H1 (cell line): ENCODE data around the gene PPP2R1A. TPM values are rescaled to one million over a fixed set of nuclear protein-coding genes. Genes with fewer than 3 reads are reported as not detected.

Experiments
- CTCF ChIA-PET: fragments of 300-600 bp; sonication (Branson Sonifier 250); formaldehyde crosslinking; loops from one replicate; lab custom pipeline; 2021; ENCODE audit not compliant: partially characterized antibody; lab: Charles Lee
- POLR2A ChIA-PET: fragments of 300-600 bp; sonication (Branson Sonifier 250); formaldehyde crosslinking; loops from one replicate; lab custom pipeline; 2021; ENCODE audit warnings: inconsistent platforms; ENCODE audit not compliant: partially characterized antibody; lab: Charles Lee
- DNase-seq, 2 experiments: peaks; one replicate each; pipeline versions ENCODE4 v3.0.0 to v3.0.0-alpha.2; 2010 to 2022; ENCODE audit warnings: low spot score in 2 of 2, low read depth in 1 of 2, mixed read lengths in 1 of 2
- FAIRE-seq: peaks from 2 replicates; lab custom pipeline; 2011; peaks lifted over from hg19 to GRCh38; lab: Jason Lieb, UNC
- H2AFZ ChIP-seq: 2 replicates; pipeline ENCODE4 v1.8.1; 2012; ENCODE audit warnings: low read length, inconsistent platforms
- H2AK5ac ChIP-seq: 2 replicates; pipeline ENCODE4 v1.6.1; 2013; ENCODE audit warnings: low read depth, low read length
- H2BK120ac ChIP-seq: replicated peaks from 2 replicates; pipeline ENCODE3; 2013; ENCODE audit warnings: low read depth, low read length, inconsistent platforms
- H2BK12ac ChIP-seq: 2 replicates; pipeline ENCODE4 v1.6.1; 2013; ENCODE audit warnings: low read depth, low read length
- H2BK15ac ChIP-seq: 2 replicates; pipeline ENCODE4 v1.6.1; 2013; ENCODE audit warnings: low read length
- H2BK20ac ChIP-seq: 2 replicates; pipeline ENCODE4 v1.6.1; 2013; ENCODE audit warnings: low read length
- H2BK5ac ChIP-seq: 2 replicates; pipeline ENCODE4 v1.6.1; 2013; ENCODE audit warnings: low read depth, low read length
- H3K14ac ChIP-seq: 2 replicates; pipeline ENCODE4 v1.6.1; 2013; ENCODE audit warnings: inconsistent platforms; ENCODE audit not compliant: insufficient read length
- H3K18ac ChIP-seq: 2 replicates; pipeline ENCODE4 v1.6.1; 2013; ENCODE audit warnings: low read length; ENCODE audit errors: extremely low read depth
- H3K23ac ChIP-seq: 2 replicates; pipeline ENCODE4 v1.6.1; 2013; ENCODE audit warnings: inconsistent platforms; ENCODE audit not compliant: insufficient read length
- H3K23me2 ChIP-seq: 2 replicates; pipeline ENCODE4 v1.6.1; 2013; ENCODE audit warnings: low read depth, low read length
- H3K27ac ChIP-seq: 2 replicates; pipeline ENCODE4 v1.6.1; 2011; ENCODE audit warnings: low read depth, low read length, inconsistent platforms
- H3K27me3 ChIP-seq, 4 experiments: replicated peaks in 1 of 4; 1 replicate in 1 of 4; 2 replicates in 3 of 4; pipeline versions ENCODE4 v1.6.1 to v1.8.1; 2011 to 2013; ENCODE audit warnings: low read length in 3 of 4, mild to moderate bottlenecking in 3 of 4, inconsistent platforms in 2 of 4, mixed read lengths in 2 of 4, moderate library complexity in 1 of 4; ENCODE audit not compliant: control insufficient read depth in 3 of 4, insufficient read depth in 3 of 4; ENCODE audit errors: extremely low read depth in 1 of 4
- H3K36me3 ChIP-seq, 4 experiments: 2 replicates each; pipeline versions ENCODE4 v1.6.1 to v1.8.1; 2011 to 2013; ENCODE audit warnings: mild to moderate bottlenecking in 4 of 4, low read length in 3 of 4, moderate library complexity in 2 of 4, control low read depth in 1 of 4, inconsistent platforms in 1 of 4; ENCODE audit not compliant: insufficient read depth in 4 of 4, control insufficient read depth in 2 of 4
- H3K4ac ChIP-seq: replicated peaks from 2 replicates; pipeline ENCODE3; 2013; ENCODE audit warnings: low read length, low read depth, mixed read lengths, inconsistent platforms; ENCODE audit not compliant: insufficient read length
- H3K4me1 ChIP-seq, 4 experiments: replicated peaks in 1 of 4; 1 replicate in 1 of 4; 2 replicates in 3 of 4; pipeline versions ENCODE4 v1.6.1 to v1.8.1; 2011 to 2013; ENCODE audit warnings: low read length in 3 of 4, inconsistent platforms in 2 of 4, mixed read lengths in 1 of 4; ENCODE audit not compliant: insufficient read depth in 4 of 4, control insufficient read depth in 3 of 4
- H3K4me2 ChIP-seq, 2 experiments: 2 replicates each; pipeline versions ENCODE4 v1.6.1 to v1.8.1; 2011 to 2013; ENCODE audit warnings: low read depth in 2 of 2, low read length in 2 of 2, control low read depth in 1 of 2, inconsistent platforms in 1 of 2, mild to moderate bottlenecking in 1 of 2; ENCODE audit not compliant: insufficient read depth in 1 of 2
- H3K4me3 ChIP-seq, 4 experiments: fragments of 200-600, 300-600 bp in 1 of 4; sonication (generic), shearing (Covaris generic), sonication (Bioruptor Twin) in 1 of 4; 2 replicates each; pipeline versions ENCODE4 v1.5.1 to v1.8.1; 2011 to 2016; ENCODE audit warnings: low read length in 4 of 4, low read depth in 3 of 4, control low read depth in 2 of 4, inconsistent platforms in 2 of 4, mild to moderate bottlenecking in 2 of 4, mixed read lengths in 1 of 4, moderate library complexity in 1 of 4; ENCODE audit not compliant: insufficient read depth in 2 of 4; ENCODE audit errors: extremely low read depth in 1 of 4
- H3K56ac ChIP-seq: replicated peaks from 2 replicates; pipeline ENCODE3; 2013; ENCODE audit warnings: low read depth, mild to moderate bottlenecking, mixed read lengths, low read length, inconsistent platforms; ENCODE audit not compliant: insufficient read length
- H3K79me1 ChIP-seq: 2 replicates; pipeline ENCODE4 v1.6.1; 2013; ENCODE audit warnings: low read depth, low read length, control low read depth
- H3K79me2 ChIP-seq, 2 experiments: 2 replicates each; pipeline versions ENCODE4 v1.6.1 to v1.8.1; 2012 to 2013; ENCODE audit warnings: low read length in 2 of 2, mild to moderate bottlenecking in 2 of 2, inconsistent platforms in 1 of 2; ENCODE audit not compliant: insufficient read depth in 2 of 2, control insufficient read depth in 1 of 2
- H3K9ac ChIP-seq, 4 experiments: replicated peaks in 1 of 4; 1 replicate in 1 of 4; 2 replicates in 3 of 4; pipeline versions ENCODE4 v1.6.1 to v1.8.1; 2011 to 2013; ENCODE audit warnings: low read depth in 3 of 4, low read length in 3 of 4, control low read depth in 2 of 4, mild to moderate bottlenecking in 2 of 4, moderate library complexity in 2 of 4, inconsistent platforms in 1 of 4; ENCODE audit errors: extremely low read depth in 1 of 4
- H3K9me3 ChIP-seq, 2 experiments: 2 replicates each; pipeline versions ENCODE4 v1.6.1 to v1.8.1; 2012 to 2013; ENCODE audit warnings: mild to moderate bottlenecking in 2 of 2, moderate library complexity in 2 of 2, control low read depth in 1 of 2, inconsistent platforms in 1 of 2, low read depth in 1 of 2, low read length in 1 of 2, mixed read lengths in 1 of 2; ENCODE audit not compliant: insufficient read depth in 2 of 2
- H4K20me1 ChIP-seq, 2 experiments: replicated peaks in 1 of 2; 2 replicates each; pipeline versions ENCODE3 to v1.8.1; 2011 to 2013; ENCODE audit warnings: inconsistent platforms in 2 of 2, low read length in 2 of 2, mild to moderate bottlenecking in 1 of 2; ENCODE audit not compliant: insufficient read depth in 2 of 2, control insufficient read depth in 1 of 2
- H4K5ac ChIP-seq: 2 replicates; pipeline ENCODE4 v1.6.1; 2013; ENCODE audit warnings: low read length, low read depth, mixed read lengths, inconsistent platforms; ENCODE audit not compliant: insufficient read length
- H4K8ac ChIP-seq: 2 replicates; pipeline ENCODE4 v1.8.0; 2013; ENCODE audit warnings: mild to moderate bottlenecking, moderate library complexity, low read length, inconsistent platforms; ENCODE audit not compliant: insufficient read depth; ENCODE audit errors: extremely low read depth
- H4K91ac ChIP-seq: replicated peaks from 2 replicates; pipeline ENCODE3; 2013; ENCODE audit warnings: low read length, mixed read lengths, inconsistent platforms; ENCODE audit not compliant: insufficient read length
- BCL11A ChIP-seq, 2 experiments: IDR thresholded peaks; one replicate each; pipeline ENCODE4 v1.6.1; 2011; ENCODE audit warnings: low read depth in 2 of 2, low read length in 2 of 2, mild to moderate bottlenecking in 2 of 2
- BRCA1 ChIP-seq: IDR thresholded peaks from 2 replicates; pipeline ENCODE4 v1.6.1; 2012; ENCODE audit warnings: low read depth, low read length, improper control_type of control experiment
- SRF ChIP-seq: IDR thresholded peaks from 2 replicates; pipeline ENCODE4 v1.6.1; 2011; ENCODE audit warnings: mild to moderate bottlenecking, low read depth, low read length, moderate library complexity
- TAF1 ChIP-seq: IDR thresholded peaks from 2 replicates; pipeline ENCODE4 v1.6.1; 2011; ENCODE audit warnings: mild to moderate bottlenecking, low read depth, low read length
- TCF12 ChIP-seq: IDR thresholded peaks from 2 replicates; pipeline ENCODE4 v1.6.1; 2011; ENCODE audit warnings: low read depth, mild to moderate bottlenecking, low read length
- USF2 ChIP-seq: IDR thresholded peaks from 2 replicates; pipeline ENCODE4 v1.6.1; 2011; ENCODE audit warnings: low read length, improper control_type of control experiment
- WGBS, 2 experiments: shearing (Covaris generic) in 1 of 2; methylation state at CpG; one replicate each; pipeline versions ENCODE4 v1.1.6 to v1.1.7; 2013 to 2015; ENCODE audit warnings: low lambda C conversion rate in 2 of 2, mixed read lengths in 2 of 2, inconsistent platforms in 1 of 2, low coverage in 1 of 2, missing lambda C conversion rate in 1 of 2; ENCODE audit not compliant: insufficient replicate concordance in 2 of 2, insufficient coverage in 1 of 2, insufficient read length in 1 of 2; ENCODE audit errors: extremely low coverage in 1 of 2, missing lambda C conversion rate in 1 of 2; 5-methylcytosine and 5-hydroxymethylcytosine counted together
- polyA plus RNA-seq, 7 experiments: library from polyadenylated mRNA; depleted of rRNA in 3 of 7; stranded (reverse) in 5 of 7; unstranded in 2 of 7; fragments of >200 nt in 5 of 7; fragments of 200-250 nt in 2 of 7; gene quantifications; 1 replicate in 5 of 7; 2 replicates in 1 of 7; 4 replicates in 1 of 7; pipeline versions ENCODE4 v1.2.1 to v1.2.3, GENCODE V29; 2011 to 2013; ENCODE audit warnings: missing spikeins in 2 of 7, mixed read lengths in 2 of 7
- total RNA-seq: library from RNA; stranded (reverse); fragmentation: NEBNext Ultra II Directional; extraction: Animal tissue kit (Norgen Biotek cat#: 25700); gene quantifications from 2 replicates; pipeline ENCODE4 v1.2.1, GENCODE V29; 2021

The PPP2R1A gene
- total and polyA plus RNA-seq, 2 of the 8 experiments (the other 6 are each of a cell fraction or from before 2014, with no cell fraction given) = 380 to 382 TPM

- Histone ChIP-seq H3K14ac (no peak overlapping the region), H2AK5ac (no peak overlapping the region), H3K23me2 (no peaks in the 10 kb centered on the region), H2BK15ac (no peak overlapping the region), H4K91ac (no peak overlapping the region), H3K79me1 (no peaks in the 10 kb centered on the region; the same call in 1 of the 2 replicates), H3K9me3 (no peaks in the 10 kb centered on the region), H2BK20ac (no peak overlapping the region), H3K56ac (no peak overlapping the region), H3K4me2 (no peak overlapping the region), H3K27ac (no peak overlapping the region), H3K4ac (no peak overlapping the region), H2BK5ac (no peak overlapping the region), H3K27me3 (no peaks in the 10 kb centered on the region), H2AFZ (no peak overlapping the region), H3K9ac (no peak overlapping the region), H3K36me3 (no peaks in the 10 kb centered on the region; a peak in 1 of 8 replicates), H4K5ac (no peak overlapping the region), H2BK12ac (no peak overlapping the region), H2BK120ac (no peak overlapping the region), H4K8ac (no peak overlapping the region), H3K4me3 (no peak overlapping the region), H4K20me1 (peaks cover 0 to 2% of the 10 kb centered on the region in 2 experiments), H3K18ac (no peak overlapping the region), H3K79me2 (no peaks in the 10 kb centered on the region), H3K23ac (no peak overlapping the region), H3K4me1 (no peaks in the 10 kb centered on the region)
- POLR2A ChIA-PET = interaction anchor here (1.1 to 1.2 kb wide), 2 partner anchors 11 to 95 kb away, joined by 3 to 5 read pairs; partner anchors contain the start of gene ZNF616
- CTCF ChIA-PET = no interaction called here
- FAIRE-seq = no peak
- WGBS, 2 experiments = 92% methylated on average over 2 of the region's 2 CpGs; no CpG with 5 or more reads in 1 of the 2 experiments
- TF ChIP-seq BRCA1 (no peak), USF2 (no peak), SRF (no peak), TAF1 (no peak), BCL11A (IDR thresholded peaks at IDR 0.05; ENCODE audit: low read depth in 2 of 2, low read length in 2 of 2) (no peak), TCF12 (no peak)
- DNase-seq = no peak
These were observed 44.6 kb downstream of the PPP2R1A start for GRCh38 chr19:52234406-52234805.
